Measurements from ENCODE around the gene GNA14. TPM values are rescaled to one million over a fixed set of nuclear protein-coding genes. Genes with fewer than 3 reads are reported as not detected.
A peak's percentile ranks its signal among the peaks of the same experiment; 100 is the strongest.

The GNA14 gene
- total and polyA plus RNA-seq, 2 of the 8 experiments (the other 6 are each of a cell fraction or from before 2014, with no cell fraction given) = 3.4 to 6.3 TPM

- H3K79me1 ChIP-seq (ENCODE audit: low read depth, low read length) = no peaks in the 10 kb centered on the region
- H2BK120ac ChIP-seq (replicated peaks; ENCODE audit: low read depth, low read length) = no peak overlapping the region
- H4K20me1 ChIP-seq (replicated peaks in 1 of 2; ENCODE audit: control insufficient read depth in 1 of 2, insufficient read depth in 2 of 2, low read length in 2 of 2) = no peaks in the 10 kb centered on the region
- H3K27me3 ChIP-seq (replicated peaks in 1 of 4; ENCODE audit: control insufficient read depth in 3 of 4, extremely low read depth in 1 of 4, insufficient read depth in 3 of 4, low read length in 3 of 4) = no peaks in the 10 kb centered on the region
- no peak overlapping the region for H2BK15ac ChIP-seq (ENCODE audit: low read length)
- no peaks in the 10 kb centered on the region for H3K4me1 ChIP-seq (replicated peaks in 1 of 4; ENCODE audit: control insufficient read depth in 3 of 4, insufficient read depth in 4 of 4, low read length in 3 of 4)
- H3K79me2 ChIP-seq (ENCODE audit: control insufficient read depth in 1 of 2, insufficient read depth in 2 of 2, low read length in 2 of 2) = no peaks in the 10 kb centered on the region
- H3K14ac ChIP-seq (ENCODE audit: insufficient read length) = no peak overlapping the region
- H4K5ac ChIP-seq (ENCODE audit: insufficient read length, low read depth, low read length) = no peak overlapping the region
- POLR2A ChIA-PET (ENCODE audit: partially characterized antibody) = no interaction called here
- WGBS, 2 experiments (ENCODE audit: extremely low coverage in 1 of 2, insufficient coverage in 1 of 2, insufficient read length in 1 of 2, insufficient replicate concordance in 2 of 2, low coverage in 1 of 2, low lambda C conversion rate in 2 of 2, missing lambda C conversion rate in 1 of 2) = 90% methylated on average over 7 of the region's 7 CpGs; no CpG with 5 or more reads in 1 of the 2 experiments
- FAIRE-seq (no peak), DNase-seq (ENCODE audit: low read depth in 1 of 2, low spot score in 2 of 2) (peak in 1 of 2 experiments; percentile 27)
- no peak overlapping the region for H3K56ac ChIP-seq (replicated peaks; ENCODE audit: insufficient read length, low read depth, low read length)
- H3K4ac ChIP-seq (replicated peaks; ENCODE audit: insufficient read length, low read depth, low read length) = no peak overlapping the region
- H3K23ac ChIP-seq (ENCODE audit: insufficient read length) = no peak overlapping the region
- H2BK5ac ChIP-seq (ENCODE audit: low read depth, low read length) = no peak overlapping the region
- H4K91ac ChIP-seq (replicated peaks; ENCODE audit: insufficient read length, low read length) = no peak overlapping the region
- no peak overlapping the region for H3K18ac ChIP-seq (ENCODE audit: extremely low read depth, low read length)
- H3K4me2 ChIP-seq (ENCODE audit: insufficient read depth in 1 of 2, low read depth in 2 of 2, low read length in 2 of 2) = no peak overlapping the region
- H3K27ac ChIP-seq (ENCODE audit: low read depth, low read length) = no peak overlapping the region
- no peak overlapping the region for H2BK20ac ChIP-seq (ENCODE audit: low read length)
- H3K9me3 ChIP-seq (ENCODE audit: insufficient read depth in 2 of 2, low read depth in 1 of 2, low read length in 1 of 2) = no peaks in the 10 kb centered on the region
- H2AK5ac ChIP-seq (ENCODE audit: low read depth, low read length) = no peak overlapping the region
- no peak overlapping the region for H3K4me3 ChIP-seq (ENCODE audit: extremely low read depth in 1 of 4, insufficient read depth in 2 of 4, low read depth in 3 of 4, low read length in 4 of 4)
- no peaks in the 10 kb centered on the region for H3K23me2 ChIP-seq (ENCODE audit: low read depth, low read length)
- no peak overlapping the region for H4K8ac ChIP-seq (ENCODE audit: extremely low read depth, insufficient read depth, low read length)
- H3K36me3 ChIP-seq (ENCODE audit: control insufficient read depth in 2 of 4, insufficient read depth in 4 of 4, low read length in 3 of 4) = no peaks in the 10 kb centered on the region
- H3K9ac ChIP-seq (replicated peaks in 1 of 4; ENCODE audit: extremely low read depth in 1 of 4, low read depth in 3 of 4, low read length in 3 of 4) = no peak overlapping the region
- H2BK12ac ChIP-seq (ENCODE audit: low read depth, low read length) = no peak overlapping the region
- CTCF ChIA-PET (ENCODE audit: partially characterized antibody) = interaction anchor here (0.8 to 2.1 kb wide), 4 partner anchors 14 to 437 kb away, joined by 3 to 6 read pairs (median 3); no protein-coding TSS in a partner anchor
- H2AFZ ChIP-seq (ENCODE audit: low read length) = no peak overlapping the region
- no peak for TF ChIP-seq PHF8 (conservative IDR thresholded peaks at IDR 0.05; ENCODE audit: low read depth, low read length)
- TF ChIP-seq KDM4A (IDR thresholded peaks at IDR 0.05; ENCODE audit: low read depth, low read length, severe bottlenecking) = no peak
- no peak for TF ChIP-seq GABPA (IDR thresholded peaks at IDR 0.05; ENCODE audit: borderline replicate concordance, insufficient read depth, low read length)
- TF ChIP-seq HDAC6 (IDR thresholded peaks at IDR 0.05; ENCODE audit: low read depth, low read length) = no peak
- TF ChIP-seq CHD2 (IDR thresholded peaks at IDR 0.05; ENCODE audit: low read length) = no peak
- TF ChIP-seq MAFK (IDR thresholded peaks at IDR 0.05; ENCODE audit: low read depth, low read length) = no peak
- TF ChIP-seq SIN3A (conservative IDR thresholded peaks at IDR 0.05 in 1 of 2, IDR thresholded peaks at IDR 0.05 in 1 of 2; ENCODE audit: low read depth in 1 of 2, low read length in 2 of 2) = no peak
- TF ChIP-seq GTF2F1 (IDR thresholded peaks at IDR 0.05; ENCODE audit: borderline replicate concordance, low read depth, low read length) = no peak
- TF ChIP-seq SP4 (IDR thresholded peaks at IDR 0.05; ENCODE audit: low read length) = no peak
- no peak for TF ChIP-seq ATF3 (IDR thresholded peaks at IDR 0.05; ENCODE audit: insufficient read depth, low read depth, low read length)
- no peak for TF ChIP-seq EZH2 (IDR thresholded peaks at IDR 0.05; ENCODE audit: low read depth, low read length, severe bottlenecking)
- no peak for TF ChIP-seq MAX (IDR thresholded peaks at IDR 0.05)
- TF ChIP-seq CEBPB (IDR thresholded peaks at IDR 0.05; ENCODE audit: low read depth, low read length) = no peak
These were observed 29.9 kb upstream of the GNA14 start for GRCh38 chr9:77677957-77678535.

All from H1 (cell line).